Colonic mucosa (tissue), 4 donors: ENCODE results near the gene LARP4B. TPM values are rescaled to one million over a fixed set of nuclear protein-coding genes. Genes with fewer than 3 reads are reported as not detected.

Experiments
- DNase-seq: peaks from one replicate; pipeline ENCODE4 v3.0.0-alpha.2; 2020
- H3K27ac ChIP-seq: fragments of 200-600 bp; one replicate; pipeline ENCODE4 v1.8.0; 2021
- H3K27me3 ChIP-seq: fragments of 200-600 bp; one replicate; pipeline ENCODE4 v1.8.0; 2021
- H3K36me3 ChIP-seq: fragments of 200-600 bp; one replicate; pipeline ENCODE4 v1.8.0; 2021
- H3K4me1 ChIP-seq: fragments of 200-600 bp; one replicate; pipeline ENCODE4 v1.8.0; 2021; ENCODE audit warnings: mild to moderate bottlenecking
- H3K4me3 ChIP-seq: fragments of 200-600 bp; one replicate; pipeline ENCODE4 v1.8.0; 2021
- H3K9ac ChIP-seq, 2 donors: one replicate each; pipeline ENCODE4 v1.7.0; 2013; ENCODE audit warnings: control low read depth in 2 of 2, low read depth in 2 of 2, low read length in 2 of 2
- H3K9me3 ChIP-seq: fragments of 200-600 bp; one replicate; pipeline ENCODE4 v1.8.0; 2021
- CTCF ChIP-seq: fragments of 200-600 bp; IDR thresholded peaks from one replicate; pipeline ENCODE4 v1.8.0; 2022; ENCODE audit warnings: antibody characterized with exemption, mild to moderate bottlenecking
- intact Hi-C: fragments of 100-400 bp; cut with DNase I; formaldehyde crosslinking; loops from one replicate; pipeline ENCODE4 v1.14.1; 2022
- total RNA-seq, 2 donors: library from RNA; stranded (reverse); fragmentation: NEBNext Ultra II Directional in 1 of 2; extraction: Animal tissue kit (Norgen Biotek cat#: 25700) in 1 of 2; gene quantifications; one replicate each; pipeline ENCODE4 v1.2.1, GENCODE V29; 2021
- donor health status: healthy.
- donor health status: DM: no; HTN: no; CAD: no.
- donor health status: DM: no; HTN: no; CAD: no.

The LARP4B gene
- total RNA-seq, 2 donors from 2014 or later, result 129 to 136 TPM

- Histone ChIP-seq H3K27ac (no peak overlapping the region), H3K4me1 (no peaks in the 10 kb centered on the region), H3K9me3 (no peaks in the 10 kb centered on the region), H3K36me3 (no peaks in the 10 kb centered on the region), H3K27me3 (no peaks in the 10 kb centered on the region), H3K9ac (no peak overlapping the region), H3K4me3 (no peak overlapping the region)
- no peak for DNase-seq
- intact Hi-C loops, result no loop called here
- TF ChIP-seq CTCF, result no peak
Observed at GRCh38 chr10:855671-856070, 75.8 kb downstream of the LARP4B start.

- no peak for DNase-seq
- Histone ChIP-seq H3K9me3 (no peaks in the 10 kb centered on the region), H3K9ac (no peak overlapping the region), H3K27ac (no peak overlapping the region), H3K27me3 (no peaks in the 10 kb centered on the region), H3K36me3 (no peaks in the 10 kb centered on the region), H3K4me1 (no peaks in the 10 kb centered on the region), H3K4me3 (no peak overlapping the region)
- no peak for TF ChIP-seq CTCF
- intact Hi-C loops, result no loop called here
Observed at GRCh38 chr10:855079-855478, 76.4 kb downstream of the LARP4B start.

- no peak for TF ChIP-seq CTCF
- no peak overlapping the region for H3K4me3 ChIP-seq
- no peak overlapping the region for H3K9ac ChIP-seq
- no peaks in the 10 kb centered on the region for H3K27me3 ChIP-seq
- intact Hi-C loops, result no loop called here
- H3K9me3 ChIP-seq, result no peaks in the 10 kb centered on the region
- DNase-seq, result no peak
- H3K27ac ChIP-seq, result no peak overlapping the region
- no peaks in the 10 kb centered on the region for H3K36me3 ChIP-seq
- no peaks in the 10 kb centered on the region for H3K4me1 ChIP-seq
Observed at GRCh38 chr10:853017-853416, 78.5 kb downstream of the LARP4B start.

- Histone ChIP-seq H3K4me3 (no peak overlapping the region), H3K9ac (no peak overlapping the region), H3K27me3 (no peaks in the 10 kb centered on the region), H3K27ac (no peak overlapping the region), H3K4me1 (no peaks in the 10 kb centered on the region), H3K36me3 (no peaks in the 10 kb centered on the region), H3K9me3 (no peaks in the 10 kb centered on the region)
- intact Hi-C loops, result no loop called here
- DNase-seq, result no peak
- no peak for TF ChIP-seq CTCF
Observed at GRCh38 chr10:852386-852785, 79.1 kb downstream of the LARP4B start.

GRCh38 chr10:851901-852300 lies 79.6 kb downstream of the LARP4B start:
- Histone ChIP-seq H3K4me1 (no peaks in the 10 kb centered on the region), H3K9ac (no peak overlapping the region), H3K27ac (no peak overlapping the region), H3K9me3 (no peaks in the 10 kb centered on the region), H3K4me3 (no peak overlapping the region), H3K27me3 (no peaks in the 10 kb centered on the region), H3K36me3 (no peaks in the 10 kb centered on the region)
- intact Hi-C loops, result no loop called here
- DNase-seq, result no peak
- no peak for TF ChIP-seq CTCF

GRCh38 chr10:850093-850492 lies 81.4 kb downstream of the LARP4B start:
- no peaks in the 10 kb centered on the region for H3K36me3 ChIP-seq
- intact Hi-C loops, result no loop called here

More at GRCh38 chr10:850093-850492, 81.4 kb downstream of the LARP4B start:
- no peak overlapping the region for H3K27ac ChIP-seq
- no peaks in the 10 kb centered on the region for H3K27me3 ChIP-seq
- H3K4me1 ChIP-seq, result no peaks in the 10 kb centered on the region
- no peaks in the 10 kb centered on the region for H3K9me3 ChIP-seq
- H3K4me3 ChIP-seq, result no peak overlapping the region
- H3K9ac ChIP-seq, result no peak overlapping the region
- DNase-seq, result no peak
- TF ChIP-seq CTCF, result no peak
